Measurements from ENCODE around the gene ARHGAP19. TPM values are rescaled to one million over a fixed set of nuclear protein-coding genes. Genes with fewer than 3 reads are reported as not detected.

ARHGAP19 gene
- total and polyA plus RNA-seq, 2 donors (not counting 3 experiments of a cell fraction or from before 2014, with no cell fraction given) = 6.8 to 20.0 TPM

- no TSS peak for BruUV-seq (replicated peaks)
- no peak for FAIRE-seq
- CTCF ChIA-PET = interaction anchor here (1.0 to 2.0 kb wide), 3 partner anchors 19 to 191 kb away, joined by 3 to 7 read pairs (median 4); no protein-coding TSS in a partner anchor
Measured at GRCh38 chr10:97228775-97229157, 63.7 kb downstream of the ARHGAP19 start.

More at GRCh38 chr10:97228775-97229157, 63.7 kb downstream of the ARHGAP19 start:
- H3K36me3 ChIP-seq (ENCODE audit: control insufficient read depth in 2 of 2, extremely low read depth in 1 of 2, insufficient read depth in 2 of 2, low read length in 2 of 2) = peaks cover 0 to 2% of the 10 kb centered on the region in 2 experiments
- H3K79me2 ChIP-seq (ENCODE audit: control insufficient read depth, insufficient read depth, low read length) = no peaks in the 10 kb centered on the region
- POLR2A ChIA-PET = no interaction called here
- intact Hi-C loops (cut with micrococcal nuclease) (no loop called here), dilution Hi-C loops (cut with MboI; ENCODE audit: extremely low pct_ligation_motif_present, low sequenced_read_pairs) (no loop called here)
- no peak overlapping the region for H2AFZ ChIP-seq (ENCODE audit: low read depth, low read length)
- no peak overlapping the region for H3K4me3 ChIP-seq (replicated peaks in 1 of 3; ENCODE audit: insufficient read depth in 1 of 3, low read depth in 1 of 3, low read length in 3 of 3)
- H3K9me3 ChIP-seq (replicated peaks; ENCODE audit: control insufficient read depth, insufficient read depth, low read length) = no peaks in the 10 kb centered on the region
- no peaks in the 10 kb centered on the region for H3K27me3 ChIP-seq (ENCODE audit: control insufficient read depth in 2 of 2, insufficient read depth in 2 of 2, low read length in 2 of 2)
- H3K4me2 ChIP-seq (ENCODE audit: insufficient read depth, low read length) = no peak overlapping the region
- TF ChIP-seq POLR2A (IDR thresholded peaks at IDR 0.05; ENCODE audit: low read depth, low read length) (no peak), GATA2 (IDR thresholded peaks at IDR 0.05; ENCODE audit: insufficient read depth, insufficient read length, low read depth, low read length) (no peak), POLR2AphosphoS5 (IDR thresholded peaks at IDR 0.05; ENCODE audit: insufficient read depth, low read depth, low read length) (no peak), FOS (IDR thresholded peaks at IDR 0.05; ENCODE audit: borderline replicate concordance, insufficient read depth, low read length) (no peak), EZH2 (IDR thresholded peaks at IDR 0.05; ENCODE audit: borderline replicate concordance, low read depth, low read length, severe bottlenecking) (no peak), CTCF (IDR thresholded peaks at IDR 0.05; ENCODE audit: extremely low read depth in 1 of 2, insufficient read depth in 1 of 2, low read depth in 1 of 2, low read length in 2 of 2) (no peak), JUN (IDR thresholded peaks at IDR 0.05; ENCODE audit: borderline replicate concordance, insufficient read depth, insufficient read length, low read depth) (no peak), MAX (IDR thresholded peaks at IDR 0.05; ENCODE audit: insufficient read depth, insufficient read length) (no peak), MYC (IDR thresholded peaks at IDR 0.05; ENCODE audit: low read depth, low read length) (no peak)
- no peak overlapping the region for H3K9ac ChIP-seq (replicated peaks; ENCODE audit: extremely low read depth, insufficient read depth, low read length)
- no peaks in the 10 kb centered on the region for H4K20me1 ChIP-seq (replicated peaks; ENCODE audit: control insufficient read depth, extremely low read depth, insufficient read depth, low read length)
- no peaks in the 10 kb centered on the region for H3K9me1 ChIP-seq (replicated peaks; ENCODE audit: control insufficient read depth, extremely low read depth, insufficient read depth, low read length)
- no peak for DNase-seq (ENCODE audit: low read depth, low spot score)
- H3K4me1 ChIP-seq (ENCODE audit: control insufficient read depth, extremely low read depth, insufficient read depth, low read length) = peaks cover 4% of the 10 kb centered on the region
- no peak overlapping the region for H3K27ac ChIP-seq (ENCODE audit: insufficient read depth, low read depth, low read length)

Data from endothelial cell of umbilical vein (primary cell).